Vagina (tissue), 2 donors: Measurements from ENCODE around the gene METTL24.

ENCODE experiments used
- POLR2A ChIP-seq, 2 donors: fragments of 450-650 bp; IDR thresholded peaks; one replicate each; pipeline ENCODE4 v1.6.1; 2017; ENCODE audit warnings: antibody characterized with exemption in 2 of 2, mild to moderate bottlenecking in 2 of 2, moderate library complexity in 2 of 2
- POLR2AphosphoS5 ChIP-seq, 2 donors: sonication (generic); formaldehyde crosslinking; IDR thresholded peaks; one replicate each; pipeline ENCODE4 v1.9.0; 2017; ENCODE audit warnings: antibody characterized with exemption in 2 of 2, mild to moderate bottlenecking in 2 of 2, low read depth in 1 of 2; ENCODE audit not compliant: insufficient read depth in 1 of 2
- TF ChIP-seq, protein P1 (sequence below), 3 experiments: fragments of 450-650 bp in 2 of 3; fragments of 200-600 bp in 1 of 3; sonication (generic) in 1 of 3; IDR thresholded peaks; one replicate each; pipeline ENCODE4 v1.5.1; 2017 to 2019; ENCODE audit warnings: antibody characterized with exemption in 3 of 3, mild to moderate bottlenecking in 2 of 3, moderate library complexity in 2 of 3

DNA sequence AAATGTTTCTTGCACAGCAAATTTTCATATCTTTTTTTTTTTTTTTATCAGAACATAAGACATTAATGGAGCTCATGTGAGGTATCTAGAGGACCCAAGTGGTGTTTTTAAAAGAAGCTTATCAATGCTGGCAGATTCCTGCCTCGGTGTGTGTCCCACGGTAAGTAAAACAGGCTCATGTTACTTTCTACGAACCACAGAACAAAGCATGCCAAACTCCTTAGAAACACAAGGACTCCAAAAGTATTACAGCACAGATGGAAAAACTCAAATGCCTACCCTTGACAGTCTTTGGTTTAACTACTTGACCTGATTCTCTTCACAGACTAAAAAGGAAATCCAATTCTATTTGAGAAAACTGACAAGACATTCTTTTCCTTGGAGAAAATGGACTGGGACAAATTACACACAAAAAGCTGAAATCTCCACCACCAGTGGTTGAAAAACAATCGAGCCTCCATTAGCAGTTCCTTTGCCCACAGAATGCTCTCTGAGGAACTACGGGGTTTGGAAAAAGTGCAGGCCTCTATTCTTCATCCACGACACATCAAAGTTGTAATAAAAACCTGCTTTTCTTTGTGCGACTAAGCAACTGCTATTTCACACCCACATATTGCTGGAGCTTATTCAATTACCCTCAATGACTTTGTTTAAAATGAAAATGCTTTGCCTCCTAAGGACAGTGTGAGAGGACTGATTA lies 5.4 kb downstream of the METTL24 start:
- TF ChIP-seq, protein P1, sequence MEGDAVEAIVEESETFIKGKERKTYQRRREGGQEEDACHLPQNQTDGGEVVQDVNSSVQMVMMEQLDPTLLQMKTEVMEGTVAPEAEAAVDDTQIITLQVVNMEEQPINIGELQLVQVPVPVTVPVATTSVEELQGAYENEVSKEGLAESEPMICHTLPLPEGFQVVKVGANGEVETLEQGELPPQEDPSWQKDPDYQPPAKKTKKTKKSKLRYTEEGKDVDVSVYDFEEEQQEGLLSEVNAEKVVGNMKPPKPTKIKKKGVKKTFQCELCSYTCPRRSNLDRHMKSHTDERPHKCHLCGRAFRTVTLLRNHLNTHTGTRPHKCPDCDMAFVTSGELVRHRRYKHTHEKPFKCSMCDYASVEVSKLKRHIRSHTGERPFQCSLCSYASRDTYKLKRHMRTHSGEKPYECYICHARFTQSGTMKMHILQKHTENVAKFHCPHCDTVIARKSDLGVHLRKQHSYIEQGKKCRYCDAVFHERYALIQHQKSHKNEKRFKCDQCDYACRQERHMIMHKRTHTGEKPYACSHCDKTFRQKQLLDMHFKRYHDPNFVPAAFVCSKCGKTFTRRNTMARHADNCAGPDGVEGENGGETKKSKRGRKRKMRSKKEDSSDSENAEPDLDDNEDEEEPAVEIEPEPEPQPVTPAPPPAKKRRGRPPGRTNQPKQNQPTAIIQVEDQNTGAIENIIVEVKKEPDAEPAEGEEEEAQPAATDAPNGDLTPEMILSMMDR (IDR thresholded peaks at IDR 0.05): no peak
- TF ChIP-seq POLR2AphosphoS5 (IDR thresholded peaks at IDR 0.05; ENCODE audit: insufficient read depth in 1 of 2, low read depth in 1 of 2) (no peak), POLR2A (IDR thresholded peaks at IDR 0.05) (no peak)
